Esophagus squamous epithelium (tissue), 5 donors: ENCODE data around the gene PTGES3L. TPM values are rescaled to one million over a fixed set of nuclear protein-coding genes. Genes with fewer than 3 reads are reported as not detected.

ENCODE experiments used
- DNase-seq: peaks from one replicate; lab custom pipeline; 2025; lab: John Stamatoyannopoulos, UW
- H3K27ac ChIP-seq, 4 donors: fragments of 200-600 bp; sonication (generic); one replicate each; pipeline ENCODE4 v1.5.1; 2016 to 2019; ENCODE audit warnings: mild to moderate bottlenecking in 1 of 4
- H3K27me3 ChIP-seq, 4 donors: fragments of 200-600 bp; sonication (generic); 1 replicate in 3 of 4; 2 replicates in 1 of 4; pipeline versions ENCODE4 v1.5.1 to v1.6.0; 2017 to 2021; ENCODE audit warnings: antibody characterized with exemption in 1 of 4
- H3K36me3 ChIP-seq, 3 donors: fragments of 200-600 bp; sonication (generic); one replicate each; pipeline ENCODE4 v1.5.1; 2016 to 2019
- H3K4me1 ChIP-seq, 3 donors: fragments of 200-600 bp; sonication (generic); one replicate each; pipeline ENCODE4 v1.5.1; 2017 to 2019
- H3K4me3 ChIP-seq, 4 donors: fragments of 200-600 bp; sonication (generic); 1 replicate in 3 of 4; 2 replicates in 1 of 4; pipeline ENCODE4 v1.5.1; 2016 to 2019; ENCODE audit warnings: mild to moderate bottlenecking in 2 of 4, moderate library complexity in 1 of 4
- H3K9me3 ChIP-seq, 3 donors: fragments of 200-600 bp; sonication (generic); one replicate each; pipeline ENCODE4 v1.5.1; 2016 to 2019
- POLR2A ChIP-seq, 4 donors: fragments of 450-650 bp; IDR thresholded peaks; one replicate each; pipeline ENCODE4 v1.6.1; 2017; ENCODE audit warnings: antibody characterized with exemption in 4 of 4, mild to moderate bottlenecking in 4 of 4, moderate library complexity in 3 of 4
- WGBS, 2 donors: methylation state at CpG; one replicate each; pipeline ENCODE4 v1.1.5; 2018; 5-methylcytosine and 5-hydroxymethylcytosine counted together
- intact Hi-C: fragments of 100-400 bp; cut with DNase I; formaldehyde crosslinking; loops from one replicate; pipeline ENCODE4 v1.15.0; 2022
- total RNA-seq, 4 donors: library from RNA; depleted of rRNA; stranded (reverse); fragments of >200 nt; gene quantifications; one replicate each; pipeline ENCODE4 v1.1.0, GENCODE V29; 2016
- TF ChIP-seq, protein P1 (sequence below), 6 experiments: fragments of 450-650 bp in 4 of 6; fragments of 200-600 bp in 2 of 6; sonication (generic) in 2 of 6; IDR thresholded peaks; one replicate each; pipeline ENCODE4 v1.5.1; 2016 to 2019; ENCODE audit warnings: antibody characterized with exemption in 6 of 6, mild to moderate bottlenecking in 4 of 6, moderate library complexity in 4 of 6
- donor health status: DM: yes; HTN: yes; CAD: no.

PTGES3L gene
- total RNA-seq, 4 donors from 2014 or later = 0.27 to 1.1 TPM; not detected in 2

DNA sequence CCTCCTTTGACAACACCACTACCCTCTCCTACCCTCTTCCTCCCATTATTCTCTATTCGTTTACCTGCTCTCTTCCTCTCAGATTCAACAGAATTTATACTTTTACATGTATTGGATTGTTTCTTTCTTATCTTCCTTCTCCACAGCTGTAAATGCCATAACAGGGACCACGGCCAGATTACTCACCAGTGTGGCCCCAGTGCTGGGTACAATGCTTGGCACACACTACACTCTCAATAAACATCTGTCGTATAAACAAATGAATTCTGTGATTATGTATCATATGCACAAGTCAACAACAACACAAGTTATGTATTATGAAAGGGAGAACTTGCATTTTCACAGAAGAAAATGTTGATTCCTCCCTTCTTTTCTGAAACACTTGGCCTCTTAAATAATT lies 35.7 kb downstream of the PTGES3L start:
- Histone ChIP-seq H3K36me3 (peaks cover 0 to 21% (median 0%) of the 10 kb centered on the region in 3 donors), H3K4me1 (no peaks in the 10 kb centered on the region), H3K27me3 (no peaks in the 10 kb centered on the region), H3K9me3 (no peaks in the 10 kb centered on the region), H3K27ac (no peak overlapping the region), H3K4me3 (no peak overlapping the region)
- WGBS, 2 donors = 50% methylated on average over 3 of the region's 3 CpGs
- TF ChIP-seq, protein P1, sequence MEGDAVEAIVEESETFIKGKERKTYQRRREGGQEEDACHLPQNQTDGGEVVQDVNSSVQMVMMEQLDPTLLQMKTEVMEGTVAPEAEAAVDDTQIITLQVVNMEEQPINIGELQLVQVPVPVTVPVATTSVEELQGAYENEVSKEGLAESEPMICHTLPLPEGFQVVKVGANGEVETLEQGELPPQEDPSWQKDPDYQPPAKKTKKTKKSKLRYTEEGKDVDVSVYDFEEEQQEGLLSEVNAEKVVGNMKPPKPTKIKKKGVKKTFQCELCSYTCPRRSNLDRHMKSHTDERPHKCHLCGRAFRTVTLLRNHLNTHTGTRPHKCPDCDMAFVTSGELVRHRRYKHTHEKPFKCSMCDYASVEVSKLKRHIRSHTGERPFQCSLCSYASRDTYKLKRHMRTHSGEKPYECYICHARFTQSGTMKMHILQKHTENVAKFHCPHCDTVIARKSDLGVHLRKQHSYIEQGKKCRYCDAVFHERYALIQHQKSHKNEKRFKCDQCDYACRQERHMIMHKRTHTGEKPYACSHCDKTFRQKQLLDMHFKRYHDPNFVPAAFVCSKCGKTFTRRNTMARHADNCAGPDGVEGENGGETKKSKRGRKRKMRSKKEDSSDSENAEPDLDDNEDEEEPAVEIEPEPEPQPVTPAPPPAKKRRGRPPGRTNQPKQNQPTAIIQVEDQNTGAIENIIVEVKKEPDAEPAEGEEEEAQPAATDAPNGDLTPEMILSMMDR (IDR thresholded peaks at IDR 0.05) = no peak
- TF ChIP-seq POLR2A (IDR thresholded peaks at IDR 0.05) = no peak
- intact Hi-C loops = no loop called here
- no peak for DNase-seq

- H3K4me3 ChIP-seq = no peak overlapping the region
- 39 to 41% methylated on average over 9 of the region's 9 CpGs for WGBS, 2 donors
- intact Hi-C loops = loop anchor here (10.0 kb wide), 1 partner anchor 93 kb away; the partner anchor contains the start of gene AOC2
- H3K4me1 ChIP-seq = no peaks in the 10 kb centered on the region
- H3K27ac ChIP-seq = no peak overlapping the region
- no peaks in the 10 kb centered on the region for H3K36me3 ChIP-seq
- DNase-seq = no peak
- no peaks in the 10 kb centered on the region for H3K9me3 ChIP-seq
- H3K27me3 ChIP-seq = peaks cover 0 to 7% (median 0%) of the 10 kb centered on the region in 4 donors
- TF ChIP-seq, protein P1 (IDR thresholded peaks at IDR 0.05) = peak; percentile 29 to 64 (median 45)
- no peak for TF ChIP-seq POLR2A (IDR thresholded peaks at IDR 0.05)
These were observed 41.9 kb downstream of the PTGES3L start for GRCh38 chr17:42937712-42938596.

DNA sequence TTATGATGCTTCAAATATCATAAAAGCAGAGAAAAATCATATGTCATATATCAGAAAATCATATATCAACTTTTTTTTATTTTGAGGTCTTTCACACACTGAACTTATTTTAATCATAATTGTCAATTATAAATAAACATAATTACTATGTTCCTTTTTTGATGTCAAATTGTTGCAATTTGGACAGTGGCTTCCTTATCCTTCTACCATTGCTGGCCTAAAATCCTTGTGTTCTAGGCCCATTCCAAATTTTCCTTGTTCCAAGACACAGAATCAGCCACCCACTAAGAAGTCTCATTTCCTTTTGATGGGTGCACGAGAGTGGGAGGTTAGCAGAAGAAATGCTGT lies 50.4 kb downstream of the PTGES3L start:
- TF ChIP-seq, protein P1 (IDR thresholded peaks at IDR 0.05) = no peak
- no peak for TF ChIP-seq POLR2A (IDR thresholded peaks at IDR 0.05)
- peaks cover 8 to 17% (median 9%) of the 10 kb centered on the region in 3 donors for H3K4me1 ChIP-seq
- WGBS, 2 donors = no CpG with 5 or more reads among the region's 1 CpG

GRCh38 chr17:42928714-42929496 lies 51.0 kb downstream of the PTGES3L start:
- H3K9me3 ChIP-seq = no peaks in the 10 kb centered on the region
- WGBS, 2 donors = 24 to 31% methylated on average over 9 of the region's 9 CpGs

More for the DNA sequence above, 50.4 kb downstream of the PTGES3L start:
- H3K27ac ChIP-seq = peak overlapping the region; percentile 68 to 90 (median 80)
- H3K36me3 ChIP-seq = no peaks in the 10 kb centered on the region
- H3K27me3 ChIP-seq = peaks cover 0 to 7% (median 0%) of the 10 kb centered on the region in 4 donors
- no peak for DNase-seq
- H3K4me3 ChIP-seq = peak overlapping the region in 1 of 4 donors; percentile 5
- intact Hi-C loops = no loop called here
- H3K9me3 ChIP-seq = no peaks in the 10 kb centered on the region

More at GRCh38 chr17:42928714-42929496, 51.0 kb downstream of the PTGES3L start:
- peak overlapping the region; percentile 68 to 90 (median 80) for H3K27ac ChIP-seq
- peaks cover 0 to 7% (median 0%) of the 10 kb centered on the region in 4 donors for H3K27me3 ChIP-seq
- H3K36me3 ChIP-seq = no peaks in the 10 kb centered on the region
- H3K4me3 ChIP-seq = peak overlapping the region in 2 of 4 donors; percentile 5 to 21
- TF ChIP-seq POLR2A (IDR thresholded peaks at IDR 0.05) = no peak
- TF ChIP-seq, protein P1 (IDR thresholded peaks at IDR 0.05) = peak in 5 of 6 experiments; percentile 57 to 78 (median 66)
- peaks cover 8 to 17% (median 9%) of the 10 kb centered on the region in 3 donors for H3K4me1 ChIP-seq
- intact Hi-C loops = no loop called here
- no peak for DNase-seq
